H1 (cell line): ENCODE measurements around the gene TERC. TPM values are rescaled to one million over a fixed set of nuclear protein-coding genes. Genes with fewer than 3 reads are reported as not detected.

Experiments
- CREB1 ChIP-seq: IDR thresholded peaks from 2 replicates; pipeline ENCODE4 v1.6.1; 2012; ENCODE audit warnings: inconsistent platforms
- HDAC2 ChIP-seq, 2 experiments: fragments of 300-600 bp in 1 of 2; sonication (generic) in 1 of 2; IDR thresholded peaks; 2 replicates each; pipeline ENCODE4 v1.6.1; 2011 to 2012; ENCODE audit warnings: low read depth in 2 of 2, low read length in 2 of 2, mild to moderate bottlenecking in 2 of 2, moderate library complexity in 2 of 2, borderline replicate concordance in 1 of 2, inconsistent platforms in 1 of 2
- JUND ChIP-seq: IDR thresholded peaks from 2 replicates; pipeline ENCODE4 v1.6.1; 2011; ENCODE audit warnings: mild to moderate bottlenecking, improper control_type of control experiment, low read length
- KDM4A ChIP-seq: IDR thresholded peaks from one replicate; pipeline ENCODE4 v1.7.1; 2012; ENCODE audit warnings: low read depth, mild to moderate bottlenecking, moderate library complexity, low read length, inconsistent platforms; ENCODE audit not compliant: severe bottlenecking
- KDM5A ChIP-seq: fragments of 200-600 bp; IDR thresholded peaks from 2 replicates; pipeline ENCODE4 v1.7.1; 2012; ENCODE audit warnings: mild to moderate bottlenecking, low read length, inconsistent platforms, mixed read lengths
- PHF8 ChIP-seq: fragments of 200-600 bp; sonication (generic); conservative IDR thresholded peaks from 2 replicates; pipeline ENCODE4 v1.7.1; 2012; ENCODE audit warnings: low read depth, mild to moderate bottlenecking, inconsistent platforms, low read length, moderate library complexity
- POLR2A ChIP-seq, 2 experiments: IDR thresholded peaks; 1 replicate in 1 of 2; 2 replicates in 1 of 2; pipeline ENCODE4 v1.6.1; 2011; ENCODE audit warnings: low read depth in 2 of 2, low read length in 2 of 2, mild to moderate bottlenecking in 2 of 2; ENCODE audit errors: control extremely low read depth in 1 of 2
- POLR2AphosphoS5 ChIP-seq: IDR thresholded peaks from 2 replicates; pipeline ENCODE4 v1.6.1; 2011; ENCODE audit warnings: low read depth, low read length
- SAP30 ChIP-seq: fragments of 300-600 bp; sonication (generic); IDR thresholded peaks from 2 replicates; pipeline ENCODE4 v1.7.1; 2012; ENCODE audit warnings: low read length, moderate library complexity, mild to moderate bottlenecking, inconsistent platforms; ENCODE audit not compliant: insufficient read depth, insufficient replicate concordance
- SP1 ChIP-seq: IDR thresholded peaks from 2 replicates; pipeline ENCODE4 v1.6.1; 2011; ENCODE audit warnings: low read depth, low read length
- TAF1 ChIP-seq: IDR thresholded peaks from 2 replicates; pipeline ENCODE4 v1.6.1; 2011; ENCODE audit warnings: mild to moderate bottlenecking, low read depth, low read length
- TAF7 ChIP-seq: optimal IDR thresholded peaks from 2 replicates; pipeline ENCODE3; 2011; ENCODE audit warnings: low read depth, mild to moderate bottlenecking, inconsistent platforms, low read length, moderate library complexity, borderline replicate concordance
- TBP ChIP-seq: IDR thresholded peaks from 2 replicates; pipeline ENCODE4 v1.6.1; 2011; ENCODE audit warnings: low read depth, low read length, improper control_type of control experiment
- polyA plus RNA-seq, 7 experiments: library from polyadenylated mRNA; depleted of rRNA in 3 of 7; stranded (reverse) in 5 of 7; unstranded in 2 of 7; fragments of >200 nt in 5 of 7; fragments of 200-250 nt in 2 of 7; gene quantifications; 1 replicate in 5 of 7; 2 replicates in 1 of 7; 4 replicates in 1 of 7; pipeline versions ENCODE4 v1.2.1 to v1.2.3, GENCODE V29; 2011 to 2013; ENCODE audit warnings: missing spikeins in 2 of 7, mixed read lengths in 2 of 7
- total RNA-seq: library from RNA; stranded (reverse); fragmentation: NEBNext Ultra II Directional; extraction: Animal tissue kit (Norgen Biotek cat#: 25700); gene quantifications from 2 replicates; pipeline ENCODE4 v1.2.1, GENCODE V29; 2021
- TF ChIP-seq, protein P1 (sequence below): IDR thresholded peaks from 2 replicates; pipeline ENCODE4 v1.6.1; 2012; ENCODE audit warnings: low read length, inconsistent platforms
- TF ChIP-seq, protein P2 (sequence below): IDR thresholded peaks from 2 replicates; pipeline ENCODE4 v1.6.1; 2012; ENCODE audit warnings: inconsistent platforms

Gene TERC
- total and polyA plus RNA-seq, 2 of the 8 experiments (the other 6 are each of a cell fraction or from before 2014, with no cell fraction given), result 2.3 to 17.0 TPM

DNA sequence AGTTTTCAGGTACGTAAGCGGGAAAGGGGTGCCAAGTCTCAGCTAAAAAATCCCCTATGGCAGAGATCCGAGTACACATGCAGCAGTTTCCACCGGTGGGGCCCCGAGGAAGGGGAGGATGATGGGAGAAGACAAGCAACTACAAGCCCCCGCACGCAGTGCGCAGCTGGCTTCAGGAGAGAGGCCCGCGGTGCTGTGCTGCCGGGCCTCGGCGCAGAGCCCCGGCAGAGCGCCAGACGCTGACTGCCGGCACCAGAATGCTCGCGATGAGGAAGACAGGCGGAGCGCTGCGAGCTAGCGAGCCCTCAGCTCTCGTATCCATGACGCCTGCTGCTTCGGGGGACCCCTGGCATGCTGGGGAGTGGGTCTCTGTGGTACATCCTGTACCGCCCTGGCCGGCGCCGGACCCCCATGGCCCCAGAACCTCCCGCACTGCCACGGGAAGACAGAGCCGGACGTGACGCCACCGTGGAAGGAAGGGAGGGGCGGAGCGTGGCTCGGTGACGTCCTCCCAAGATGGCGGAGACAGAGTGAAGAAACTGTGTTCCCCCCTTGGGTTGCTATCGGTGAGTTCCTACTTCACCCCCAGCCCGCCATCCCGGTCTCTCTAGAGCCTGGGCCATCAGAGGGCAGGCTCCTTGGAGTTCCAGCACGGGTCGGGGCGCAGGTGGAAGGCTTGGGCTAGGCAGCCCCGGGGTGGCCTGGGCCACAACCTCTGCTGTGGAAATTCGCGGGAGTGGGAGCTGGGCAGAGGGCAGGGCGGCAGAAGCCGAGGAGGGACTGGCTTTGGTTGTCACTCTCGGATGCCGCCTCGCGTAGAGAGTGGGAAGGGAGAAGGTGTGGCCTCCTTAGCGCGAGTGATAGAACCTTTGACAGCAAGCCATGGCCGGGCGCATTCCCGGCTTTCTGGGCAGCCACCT, 8.3 kb upstream of the TERC start, which contains the start of gene MYNN (continued):
- TF ChIP-seq CREB1 (peak; percentile 95), POLR2AphosphoS5 (peak; percentile 97), KDM5A (peak; percentile 85), TAF1 (peak; percentile 82), TAF7 (peak; percentile 71), HDAC2 (IDR thresholded peaks at IDR 0.05; ENCODE audit: borderline replicate concordance in 1 of 2, low read depth in 2 of 2, low read length in 2 of 2) (peak in 1 of 2 experiments; percentile 48; a peak in 1 of 4 replicates), TBP (peak; percentile 66), JUND (peak; percentile 55), KDM4A (peak; percentile 72), SAP30 (peak; percentile 96), POLR2A (IDR thresholded peaks at IDR 0.05; ENCODE audit: control extremely low read depth in 1 of 2, low read depth in 2 of 2, low read length in 2 of 2) (peak; percentile 87 to 95), SP1 (no peak), PHF8 (peak; percentile 89)
- TF ChIP-seq, protein P1, sequence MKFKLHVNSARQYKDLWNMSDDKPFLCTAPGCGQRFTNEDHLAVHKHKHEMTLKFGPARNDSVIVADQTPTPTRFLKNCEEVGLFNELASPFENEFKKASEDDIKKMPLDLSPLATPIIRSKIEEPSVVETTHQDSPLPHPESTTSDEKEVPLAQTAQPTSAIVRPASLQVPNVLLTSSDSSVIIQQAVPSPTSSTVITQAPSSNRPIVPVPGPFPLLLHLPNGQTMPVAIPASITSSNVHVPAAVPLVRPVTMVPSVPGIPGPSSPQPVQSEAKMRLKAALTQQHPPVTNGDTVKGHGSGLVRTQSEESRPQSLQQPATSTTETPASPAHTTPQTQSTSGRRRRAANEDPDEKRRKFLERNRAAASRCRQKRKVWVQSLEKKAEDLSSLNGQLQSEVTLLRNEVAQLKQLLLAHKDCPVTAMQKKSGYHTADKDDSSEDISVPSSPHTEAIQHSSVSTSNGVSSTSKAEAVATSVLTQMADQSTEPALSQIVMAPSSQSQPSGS, result peak; percentile 61; the same call in 1 of the 2 replicates
- TF ChIP-seq, protein P2, sequence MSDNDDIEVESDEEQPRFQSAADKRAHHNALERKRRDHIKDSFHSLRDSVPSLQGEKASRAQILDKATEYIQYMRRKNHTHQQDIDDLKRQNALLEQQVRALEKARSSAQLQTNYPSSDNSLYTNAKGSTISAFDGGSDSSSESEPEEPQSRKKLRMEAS, result peak; percentile 36
